ENCODE data around the gene NEDD9. TPM values are rescaled to one million over a fixed set of nuclear protein-coding genes. Genes with fewer than 3 reads are reported as not detected.

NEDD9 gene, protein sequence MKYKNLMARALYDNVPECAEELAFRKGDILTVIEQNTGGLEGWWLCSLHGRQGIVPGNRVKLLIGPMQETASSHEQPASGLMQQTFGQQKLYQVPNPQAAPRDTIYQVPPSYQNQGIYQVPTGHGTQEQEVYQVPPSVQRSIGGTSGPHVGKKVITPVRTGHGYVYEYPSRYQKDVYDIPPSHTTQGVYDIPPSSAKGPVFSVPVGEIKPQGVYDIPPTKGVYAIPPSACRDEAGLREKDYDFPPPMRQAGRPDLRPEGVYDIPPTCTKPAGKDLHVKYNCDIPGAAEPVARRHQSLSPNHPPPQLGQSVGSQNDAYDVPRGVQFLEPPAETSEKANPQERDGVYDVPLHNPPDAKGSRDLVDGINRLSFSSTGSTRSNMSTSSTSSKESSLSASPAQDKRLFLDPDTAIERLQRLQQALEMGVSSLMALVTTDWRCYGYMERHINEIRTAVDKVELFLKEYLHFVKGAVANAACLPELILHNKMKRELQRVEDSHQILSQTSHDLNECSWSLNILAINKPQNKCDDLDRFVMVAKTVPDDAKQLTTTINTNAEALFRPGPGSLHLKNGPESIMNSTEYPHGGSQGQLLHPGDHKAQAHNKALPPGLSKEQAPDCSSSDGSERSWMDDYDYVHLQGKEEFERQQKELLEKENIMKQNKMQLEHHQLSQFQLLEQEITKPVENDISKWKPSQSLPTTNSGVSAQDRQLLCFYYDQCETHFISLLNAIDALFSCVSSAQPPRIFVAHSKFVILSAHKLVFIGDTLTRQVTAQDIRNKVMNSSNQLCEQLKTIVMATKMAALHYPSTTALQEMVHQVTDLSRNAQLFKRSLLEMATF
- total RNA-seq (2022; extraction: Qiagen RNA extraction; ENCODE audit: low read depth): 29.8 to 40.9 TPM (median 36.4 TPM) in 5 replicates

DNA sequence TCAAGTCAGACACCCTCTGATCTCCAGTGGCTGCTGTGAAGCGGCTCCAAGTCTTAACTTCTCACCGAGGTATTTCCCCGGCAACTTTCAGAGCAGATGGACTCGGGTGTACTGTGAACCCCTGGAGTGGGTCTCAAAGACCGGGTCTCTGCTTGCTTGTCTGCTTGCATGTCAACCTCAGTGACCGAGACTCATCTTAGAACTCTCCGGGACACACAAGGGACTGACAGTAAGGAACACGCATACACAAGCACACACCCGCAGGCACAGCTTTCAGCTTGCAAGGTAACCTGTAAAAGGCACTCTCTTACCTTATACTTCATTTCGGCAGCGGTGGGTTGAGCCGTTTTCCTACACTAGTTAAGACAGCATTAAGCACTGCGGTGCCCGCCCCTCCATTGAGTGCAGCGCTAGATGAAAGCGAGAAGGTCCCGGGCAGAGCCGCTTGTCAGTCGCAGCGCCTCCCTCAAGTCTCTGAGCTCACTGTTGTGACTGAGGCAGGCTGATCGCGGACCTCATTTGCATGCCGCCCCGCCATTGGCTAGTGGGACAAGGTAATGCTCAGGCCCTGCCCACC lies at the start of gene NEDD9:
Gene NEDD9, minus strand, starts transcription at position 476 of the 577 bp plus-strand sequence. Its CDS starts 153 bp downstream, at position 323.

Other genes starting within 250 kb of the NEDD9 start
- 6.6 to 7.5 TPM (median 6.9 TPM) in 5 replicates for gene ELOVL2, start 188.4 kb downstream of the NEDD9 start, total RNA-seq (2022; extraction: Qiagen RNA extraction; ENCODE audit: low read depth)
- gene SMIM13, start 138.8 kb downstream of the NEDD9 start, total RNA-seq (2022; extraction: Qiagen RNA extraction; ENCODE audit: low read depth): 13.8 to 16.8 TPM (median 16.2 TPM) in 5 replicates
- gene ERVFRD-1, start 120.9 kb downstream of the NEDD9 start, total RNA-seq (2022; extraction: Qiagen RNA extraction; ENCODE audit: low read depth): not detected in 5 replicates

Measured in A549 treated with CpdA at 1 μM for 4 hours (cell line).